Measurements from ENCODE around the gene GRIK4.

GRIK4 gene

GRCh38 chr11:120525261-120526171, 14.0 kb downstream of the GRIK4 start:
- no peak for DNase-seq (ENCODE audit: low read depth in 3 of 3)

GRCh38 chr11:120526241-120526640, 14.7 kb downstream of the GRIK4 start:
- DNase-seq (ENCODE audit: low read depth in 3 of 3): no peak

GRCh38 chr11:120527111-120527761, 15.7 kb downstream of the GRIK4 start:
- DNase-seq (ENCODE audit: low read depth in 3 of 3): no peak

GRCh38 chr11:120528749-120529148, 17.2 kb downstream of the GRIK4 start:
- no peak for DNase-seq (ENCODE audit: low read depth in 3 of 3)

GRCh38 chr11:120529214-120529613, 17.7 kb downstream of the GRIK4 start:
- no peak for DNase-seq (ENCODE audit: low read depth in 3 of 3)

GRCh38 chr11:120529911-120530310, 18.4 kb downstream of the GRIK4 start:
- no peak for DNase-seq (ENCODE audit: low read depth in 3 of 3)

GRCh38 chr11:120532082-120532831, 20.7 kb downstream of the GRIK4 start:
- no peak for DNase-seq (ENCODE audit: low read depth in 3 of 3)

- DNase-seq (ENCODE audit: low read depth in 3 of 3): no peak
Observed at GRCh38 chr11:120532832-120533196, 21.3 kb downstream of the GRIK4 start.

- no peak for DNase-seq (ENCODE audit: low read depth in 3 of 3)
Observed at GRCh38 chr11:120536091-120536796, 24.7 kb downstream of the GRIK4 start.

GRCh38 chr11:120536797-120537169, 25.2 kb downstream of the GRIK4 start:
- DNase-seq (ENCODE audit: low read depth in 3 of 3): no peak

GRCh38 chr11:120537996-120538395, 26.4 kb downstream of the GRIK4 start:
- no peak for DNase-seq (ENCODE audit: low read depth in 3 of 3)

- no peak for DNase-seq (ENCODE audit: low read depth in 3 of 3)
Observed at GRCh38 chr11:120538707-120539106, 27.2 kb downstream of the GRIK4 start.

- DNase-seq (ENCODE audit: low read depth in 3 of 3): no peak
Observed at GRCh38 chr11:120539667-120540369, 28.3 kb downstream of the GRIK4 start.

GRCh38 chr11:120540744-120541465, 29.4 kb downstream of the GRIK4 start:
- DNase-seq (ENCODE audit: low read depth in 3 of 3): no peak

- no peak for DNase-seq (ENCODE audit: low read depth in 3 of 3)
Observed at GRCh38 chr11:120543521-120544215, 32.1 kb downstream of the GRIK4 start.

GRCh38 chr11:120545813-120546212, 34.3 kb downstream of the GRIK4 start:
- no peak for DNase-seq (ENCODE audit: low read depth in 3 of 3)

GRCh38 chr11:120546312-120547205, 35.0 kb downstream of the GRIK4 start:
- no peak for DNase-seq (ENCODE audit: low read depth in 3 of 3)

- DNase-seq (ENCODE audit: low read depth in 3 of 3): no peak
Observed at GRCh38 chr11:120547316-120547715, 35.8 kb downstream of the GRIK4 start.
